ENCODE measurements around the gene KIRREL3.

GRCh38 chr11:126468102-126468521 is 532.5 kb downstream of the KIRREL3 start:
- TF ChIP-seq CTCF (IDR thresholded peaks at IDR 0.05; ENCODE audit: control extremely low read depth in 1 of 3, insufficient read depth in 1 of 3, low read depth in 1 of 3, low read length in 3 of 3) (no peak), POLR2A (IDR thresholded peaks at IDR 0.05; ENCODE audit: control extremely low read depth in 1 of 2, low read depth in 2 of 2, low read length in 2 of 2) (no peak), CREB1 (IDR thresholded peaks at IDR 0.05) (no peak), EZH2 (IDR thresholded peaks at IDR 0.05; ENCODE audit: low read depth, low read length, severe bottlenecking) (no peak), YY1 (IDR thresholded peaks at IDR 0.05; ENCODE audit: low read depth, low read length) (no peak), HDAC2 (IDR thresholded peaks at IDR 0.05; ENCODE audit: borderline replicate concordance in 1 of 2, low read depth in 2 of 2, low read length in 2 of 2) (no peak), SIN3A (conservative IDR thresholded peaks at IDR 0.05 in 1 of 2, IDR thresholded peaks at IDR 0.05 in 1 of 2; ENCODE audit: low read depth in 1 of 2, low read length in 2 of 2) (no peak)

Data from H1 (cell line).